ENCODE results near the gene CDCP2.

Gene CDCP2

GRCh38 chr1:54122992-54123391 lies 29.8 kb downstream of the CDCP2 start:
- Mint-ChIP-seq H3K9me3 (no peaks in the 10 kb centered on the region), H3K4me1 (peaks cover 18% of the 10 kb centered on the region), H3K4me3 (no peak overlapping the region), H3K27ac (no peak overlapping the region), H3K36me3 (ENCODE audit: low read depth) (no peaks in the 10 kb centered on the region), H3K27me3 (ENCODE audit: low read depth) (peaks cover 21% of the 10 kb centered on the region)
- TF ChIP-seq, protein P1, sequence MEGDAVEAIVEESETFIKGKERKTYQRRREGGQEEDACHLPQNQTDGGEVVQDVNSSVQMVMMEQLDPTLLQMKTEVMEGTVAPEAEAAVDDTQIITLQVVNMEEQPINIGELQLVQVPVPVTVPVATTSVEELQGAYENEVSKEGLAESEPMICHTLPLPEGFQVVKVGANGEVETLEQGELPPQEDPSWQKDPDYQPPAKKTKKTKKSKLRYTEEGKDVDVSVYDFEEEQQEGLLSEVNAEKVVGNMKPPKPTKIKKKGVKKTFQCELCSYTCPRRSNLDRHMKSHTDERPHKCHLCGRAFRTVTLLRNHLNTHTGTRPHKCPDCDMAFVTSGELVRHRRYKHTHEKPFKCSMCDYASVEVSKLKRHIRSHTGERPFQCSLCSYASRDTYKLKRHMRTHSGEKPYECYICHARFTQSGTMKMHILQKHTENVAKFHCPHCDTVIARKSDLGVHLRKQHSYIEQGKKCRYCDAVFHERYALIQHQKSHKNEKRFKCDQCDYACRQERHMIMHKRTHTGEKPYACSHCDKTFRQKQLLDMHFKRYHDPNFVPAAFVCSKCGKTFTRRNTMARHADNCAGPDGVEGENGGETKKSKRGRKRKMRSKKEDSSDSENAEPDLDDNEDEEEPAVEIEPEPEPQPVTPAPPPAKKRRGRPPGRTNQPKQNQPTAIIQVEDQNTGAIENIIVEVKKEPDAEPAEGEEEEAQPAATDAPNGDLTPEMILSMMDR (IDR thresholded peaks at IDR 0.05; ENCODE audit: unreplicated experiment in 3 of 3), result no peak

DNA sequence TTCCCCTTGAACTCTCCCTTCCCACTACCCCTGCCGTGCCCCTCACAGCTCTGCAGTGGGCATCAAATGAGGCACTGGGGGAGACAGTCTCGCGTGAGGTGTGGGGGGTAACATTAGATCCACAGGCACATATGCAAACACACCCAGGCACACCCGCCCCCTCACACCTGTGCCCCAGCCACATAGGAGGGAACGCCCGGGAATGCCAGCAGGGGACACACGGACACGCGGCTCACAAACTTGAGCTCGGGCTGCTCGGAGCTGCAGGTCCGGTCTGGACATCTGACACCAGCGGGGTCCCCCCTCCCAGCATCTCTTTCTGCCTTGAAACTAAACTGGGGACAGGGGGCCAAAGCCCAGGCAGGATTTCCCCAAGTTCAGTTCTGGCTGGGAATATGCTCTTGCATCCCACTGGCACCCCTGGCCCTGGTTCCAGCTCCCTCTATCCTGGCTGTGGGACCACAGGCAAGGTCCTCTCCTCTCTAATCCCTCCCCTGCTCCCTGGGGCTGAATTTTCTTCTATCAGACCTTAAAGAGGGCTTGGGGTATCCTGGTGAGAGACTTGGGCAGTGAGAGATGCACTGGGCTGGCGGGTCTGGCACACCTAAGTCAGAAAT lies 30.6 kb downstream of the CDCP2 start:
- peaks cover 14% of the 10 kb centered on the region for H3K27me3 Mint-ChIP-seq (ENCODE audit: low read depth)
- H3K4me3 Mint-ChIP-seq, result peak overlapping the region; percentile 67 to 76 (median 74)

GRCh38 chr1:54121482-54122134 lies 31.2 kb downstream of the CDCP2 start:
- TF ChIP-seq, protein P1 (IDR thresholded peaks at IDR 0.05; ENCODE audit: unreplicated experiment in 3 of 3), result peak; percentile 76 to 87 (median 85)
- H3K27ac Mint-ChIP-seq, result peak overlapping the region in 2 of 3 experiments; percentile 86 to 97
- peaks cover 8% of the 10 kb centered on the region for H3K27me3 Mint-ChIP-seq (ENCODE audit: low read depth)
- peak overlapping the region; percentile 67 to 76 (median 74) for H3K4me3 Mint-ChIP-seq
- H3K4me1 Mint-ChIP-seq, result peaks cover 18% of the 10 kb centered on the region
- no peaks in the 10 kb centered on the region for H3K36me3 Mint-ChIP-seq (ENCODE audit: low read depth)
- no peaks in the 10 kb centered on the region for H3K9me3 Mint-ChIP-seq

More for the DNA sequence above, 30.6 kb downstream of the CDCP2 start:
- TF ChIP-seq, protein P1 (IDR thresholded peaks at IDR 0.05; ENCODE audit: unreplicated experiment in 3 of 3), result no peak
- H3K9me3 Mint-ChIP-seq, result no peaks in the 10 kb centered on the region
- no peaks in the 10 kb centered on the region for H3K36me3 Mint-ChIP-seq (ENCODE audit: low read depth)
- H3K27ac Mint-ChIP-seq, result peak overlapping the region in 1 of 3 experiments; percentile 97
- H3K4me1 Mint-ChIP-seq, result peaks cover 18% of the 10 kb centered on the region

GRCh38 chr1:54120698-54121481 lies 31.9 kb downstream of the CDCP2 start:
- Mint-ChIP-seq H3K27me3 (ENCODE audit: low read depth) (peaks cover 7% of the 10 kb centered on the region), H3K36me3 (ENCODE audit: low read depth) (no peaks in the 10 kb centered on the region), H3K4me3 (peak overlapping the region; percentile 67 to 76 (median 74)), H3K9me3 (no peaks in the 10 kb centered on the region), H3K4me1 (peaks cover 18% of the 10 kb centered on the region), H3K27ac (peak overlapping the region in 2 of 3 experiments; percentile 86 to 97)
- TF ChIP-seq, protein P1 (IDR thresholded peaks at IDR 0.05; ENCODE audit: unreplicated experiment in 3 of 3), result no peak

GRCh38 chr1:54120018-54120697 lies 32.6 kb downstream of the CDCP2 start:
- Mint-ChIP-seq H3K27me3 (ENCODE audit: low read depth) (peaks cover 7% of the 10 kb centered on the region), H3K27ac (no peak overlapping the region), H3K36me3 (ENCODE audit: low read depth) (no peaks in the 10 kb centered on the region), H3K9me3 (no peaks in the 10 kb centered on the region), H3K4me3 (no peak overlapping the region), H3K4me1 (peaks cover 18% of the 10 kb centered on the region)
- TF ChIP-seq, protein P1 (IDR thresholded peaks at IDR 0.05; ENCODE audit: unreplicated experiment in 3 of 3), result no peak
